Smooth muscle cell (in vitro differentiated cells): Measurements from ENCODE around the gene ROPN1. TPM values are rescaled to one million over a fixed set of nuclear protein-coding genes. Genes with fewer than 3 reads are reported as not detected.
"Not testable (repeated sequence)": the region's sequence is repeated elsewhere in the genome, so short reads cannot be mapped to it uniquely, and the experiment has no call there.

ENCODE experiments used
- DNase-seq: peaks from one replicate; lab custom pipeline; 2025; ENCODE audit not compliant: unreplicated experiment; lab: John Stamatoyannopoulos, UW
- H2AFZ ChIP-seq: fragments of 200-600 bp; sonication (generic); 2 replicates; pipeline ENCODE4 v1.6.0; 2016; ENCODE audit warnings: antibody characterized with exemption, low read depth, mild to moderate bottlenecking
- H3F3A ChIP-seq: fragments of 200-600 bp; sonication (generic); 2 replicates; pipeline ENCODE4 v1.6.0; 2017; ENCODE audit warnings: antibody characterized with exemption, low read depth
- H3K27ac ChIP-seq: fragments of 200-600 bp; sonication (generic); 2 replicates; pipeline ENCODE4 v1.5.1; 2016; ENCODE audit warnings: low read depth, mild to moderate bottlenecking
- H3K27me3 ChIP-seq: fragments of 200-600 bp; sonication (generic); 2 replicates; pipeline ENCODE4 v1.6.1; 2016; ENCODE audit warnings: low read depth, mild to moderate bottlenecking
- H3K36me3 ChIP-seq: fragments of 200-600 bp; sonication (generic); 2 replicates; pipeline ENCODE4 v1.5.1; 2016; ENCODE audit warnings: low read depth
- H3K4me1 ChIP-seq: fragments of 200-600 bp; sonication (generic); 2 replicates; pipeline ENCODE4 v1.5.1; 2016; ENCODE audit warnings: low read depth
- H3K4me2 ChIP-seq: fragments of 200-600 bp; sonication (generic); 2 replicates; pipeline ENCODE4 v1.6.0; 2016; ENCODE audit warnings: mild to moderate bottlenecking
- H3K4me3 ChIP-seq: fragments of 200-600 bp; sonication (generic); 2 replicates; pipeline ENCODE4 v1.5.1; 2016; ENCODE audit warnings: mild to moderate bottlenecking
- H3K79me2 ChIP-seq: fragments of 200-600 bp; sonication (generic); 2 replicates; pipeline ENCODE4 v1.6.0; 2016; ENCODE audit warnings: low read depth, mild to moderate bottlenecking
- H3K9ac ChIP-seq: fragments of 200-600 bp; sonication (generic); 2 replicates; pipeline ENCODE4 v1.6.0; 2016; ENCODE audit warnings: low read depth
- H3K9me3 ChIP-seq: fragments of 200-600 bp; sonication (generic); replicated peaks from 2 replicates; pipeline ENCODE4 v1.5.1; 2016; ENCODE audit warnings: low read depth
- H4K20me1 ChIP-seq: fragments of 200-600 bp; sonication (generic); 2 replicates; pipeline ENCODE4 v1.6.0; 2016; ENCODE audit warnings: low read depth
- WGBS: methylation state at CpG from one replicate; pipeline ENCODE4 v1.1.7; 2016; ENCODE audit warnings: low lambda C conversion rate; 5-methylcytosine and 5-hydroxymethylcytosine counted together
- polyA plus RNA-seq: library from polyadenylated mRNA; unstranded; fragments of >200 nt; fragmentation: Nextera tagmentation; extraction: Ambion mirVana; gene quantifications from 2 replicates; pipeline ENCODE4 v1.2.1, GENCODE V29; 2016
- total RNA-seq: library from RNA; depleted of rRNA; stranded (reverse); fragments of >200 nt; gene quantifications from 2 replicates; pipeline ENCODE4 v1.2.3, GENCODE V29; 2014
- TF ChIP-seq, protein P1 (sequence below): fragments of 200-600 bp; sonication (generic); IDR thresholded peaks from 2 replicates; pipeline ENCODE4 v1.5.1; 2017; ENCODE audit warnings: borderline replicate concordance, mild to moderate bottlenecking, antibody characterized with exemption; ENCODE audit not compliant: insufficient read depth, poor library complexity, severe bottlenecking

ROPN1 gene
- total RNA-seq (not detected in 2 replicates), polyA plus RNA-seq (not detected in 2 replicates)

DNA sequence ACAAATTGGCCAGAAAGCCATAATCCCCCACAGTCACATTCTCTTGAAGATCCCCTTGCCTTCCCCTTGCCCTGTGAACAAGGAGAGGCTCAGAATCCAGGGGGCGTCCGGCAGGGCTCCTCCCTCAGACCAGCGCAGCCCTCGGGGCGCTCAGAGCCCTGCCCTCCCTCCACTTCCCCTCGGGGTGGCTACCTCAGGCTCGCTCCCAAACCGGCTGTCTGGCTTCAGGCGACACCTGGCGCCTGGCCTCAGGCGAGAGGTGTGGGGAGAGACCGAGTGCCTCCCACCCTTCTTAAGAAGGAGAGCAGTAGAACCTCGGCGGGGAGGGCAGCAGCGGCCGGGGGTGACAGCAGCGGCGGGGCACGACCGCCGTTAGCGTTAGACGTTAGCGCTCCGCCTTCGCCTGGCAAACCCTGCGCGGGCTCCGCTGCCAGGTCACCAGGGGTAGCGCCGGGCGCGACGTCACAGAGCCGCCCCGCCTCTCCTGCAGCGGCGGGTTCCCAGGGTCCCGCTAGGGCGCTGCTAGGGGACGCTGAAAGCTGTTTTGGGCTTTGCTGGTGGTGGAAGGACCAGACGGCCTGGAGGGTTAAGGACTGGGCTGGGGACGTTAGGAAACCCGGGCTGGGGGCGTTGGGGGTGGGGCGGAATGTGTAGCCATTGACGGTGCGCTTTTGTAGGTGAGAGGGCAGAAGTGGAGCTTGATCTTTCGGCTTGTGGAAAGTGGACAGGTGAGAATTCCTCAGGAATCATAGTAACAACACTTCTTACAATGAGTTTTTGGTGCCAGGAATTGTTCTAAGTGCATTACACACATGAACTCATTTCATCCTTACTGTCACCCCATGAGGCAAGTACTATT, at the start of gene ROPN1:
ROPN1 (minus strand) TSS at position 395 of the 859 bp plus-strand sequence. CDS start 11,643 bp downstream, outside the sequence.
- not testable (repeated sequence) for H3K27ac ChIP-seq, DNase-seq, H4K20me1 ChIP-seq, H3K79me2 ChIP-seq, H3K36me3 ChIP-seq, H3K9ac ChIP-seq, H3K4me1 ChIP-seq, H2AFZ ChIP-seq, H3K9me3 ChIP-seq, H3F3A ChIP-seq
- Histone ChIP-seq H3K27me3 (peaks cover 68% of the 10 kb centered on the region), H3K4me2 (peak within 1 kb of the TSS; percentile 68), H3K4me3 (peak within 1 kb of the TSS; percentile 32)
- 4% methylated on average over 9 of the region's 49 CpGs for WGBS

DNA sequence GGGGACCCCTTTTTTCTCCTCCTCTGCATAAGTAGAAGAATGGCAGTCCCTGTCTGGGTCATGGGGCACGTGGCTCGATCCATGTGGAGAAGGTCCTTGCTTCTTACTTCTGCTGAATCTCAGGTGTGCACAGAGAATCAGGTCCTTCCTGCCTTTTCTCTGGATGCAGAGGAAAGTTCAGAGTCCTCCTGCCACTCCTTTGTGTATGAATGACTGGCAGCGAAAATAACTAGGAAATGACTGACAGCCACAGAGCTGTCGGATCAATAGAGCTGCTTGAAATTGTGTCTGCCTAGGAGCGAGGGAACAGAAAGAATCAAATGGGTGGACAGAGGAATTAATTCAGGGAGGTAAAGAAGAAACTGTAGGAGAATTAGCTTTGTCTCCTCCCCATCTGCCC, 49.6 kb upstream of the ROPN1 start:
- Histone ChIP-seq H3K27me3 (no peaks in the 10 kb centered on the region), H4K20me1 (peaks cover 96% of the 10 kb centered on the region), H3K27ac (no peak overlapping the region), H3K4me1 (peaks cover 4% of the 10 kb centered on the region), H3K79me2 (peaks cover 61% of the 10 kb centered on the region), H3F3A (no peaks in the 10 kb centered on the region), H3K4me2 (no peak overlapping the region), H3K9me3 (no peaks in the 10 kb centered on the region), H3K9ac (no peak overlapping the region), H3K4me3 (no peak overlapping the region), H2AFZ (no peak overlapping the region), H3K36me3 (no peaks in the 10 kb centered on the region)
- DNase-seq = no peak
- TF ChIP-seq, protein P1, sequence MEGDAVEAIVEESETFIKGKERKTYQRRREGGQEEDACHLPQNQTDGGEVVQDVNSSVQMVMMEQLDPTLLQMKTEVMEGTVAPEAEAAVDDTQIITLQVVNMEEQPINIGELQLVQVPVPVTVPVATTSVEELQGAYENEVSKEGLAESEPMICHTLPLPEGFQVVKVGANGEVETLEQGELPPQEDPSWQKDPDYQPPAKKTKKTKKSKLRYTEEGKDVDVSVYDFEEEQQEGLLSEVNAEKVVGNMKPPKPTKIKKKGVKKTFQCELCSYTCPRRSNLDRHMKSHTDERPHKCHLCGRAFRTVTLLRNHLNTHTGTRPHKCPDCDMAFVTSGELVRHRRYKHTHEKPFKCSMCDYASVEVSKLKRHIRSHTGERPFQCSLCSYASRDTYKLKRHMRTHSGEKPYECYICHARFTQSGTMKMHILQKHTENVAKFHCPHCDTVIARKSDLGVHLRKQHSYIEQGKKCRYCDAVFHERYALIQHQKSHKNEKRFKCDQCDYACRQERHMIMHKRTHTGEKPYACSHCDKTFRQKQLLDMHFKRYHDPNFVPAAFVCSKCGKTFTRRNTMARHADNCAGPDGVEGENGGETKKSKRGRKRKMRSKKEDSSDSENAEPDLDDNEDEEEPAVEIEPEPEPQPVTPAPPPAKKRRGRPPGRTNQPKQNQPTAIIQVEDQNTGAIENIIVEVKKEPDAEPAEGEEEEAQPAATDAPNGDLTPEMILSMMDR = no peak
- WGBS = 96% methylated on average over 5 of the region's 5 CpGs

DNA sequence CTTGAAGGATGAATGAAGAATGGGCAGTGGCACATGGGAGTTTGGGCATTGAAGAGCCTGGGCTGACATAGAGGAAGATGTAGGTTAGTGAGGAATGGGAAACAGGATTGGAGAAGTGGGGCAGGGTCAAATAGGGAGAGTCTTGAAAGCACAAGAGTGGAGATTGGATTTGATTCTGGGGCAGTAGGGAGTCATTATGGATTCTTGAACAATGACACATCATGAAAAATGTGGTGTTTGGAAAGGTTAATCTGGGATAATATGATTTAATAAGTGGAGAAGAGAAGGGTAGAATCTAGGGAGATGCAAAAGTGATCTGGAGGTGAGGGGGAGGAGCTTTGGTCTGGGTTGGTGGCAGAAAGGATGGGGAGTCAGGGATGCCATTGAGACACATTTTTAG, 45.4 kb upstream of the ROPN1 start:
- no peaks in the 10 kb centered on the region for H3F3A ChIP-seq
- H3K27ac ChIP-seq = no peak overlapping the region
- TF ChIP-seq, protein P1 = no peak
- no peak overlapping the region for H3K4me2 ChIP-seq
- no peak overlapping the region for H2AFZ ChIP-seq
- no peaks in the 10 kb centered on the region for H3K36me3 ChIP-seq
- no peaks in the 10 kb centered on the region for H3K27me3 ChIP-seq
- peaks cover 11% of the 10 kb centered on the region for H3K4me1 ChIP-seq
- H3K79me2 ChIP-seq = peaks cover 81% of the 10 kb centered on the region
- H3K9ac ChIP-seq = no peak overlapping the region
- H3K9me3 ChIP-seq = no peaks in the 10 kb centered on the region
- no peak overlapping the region for H3K4me3 ChIP-seq
- DNase-seq = no peak
- peaks cover 85% of the 10 kb centered on the region for H4K20me1 ChIP-seq

DNA sequence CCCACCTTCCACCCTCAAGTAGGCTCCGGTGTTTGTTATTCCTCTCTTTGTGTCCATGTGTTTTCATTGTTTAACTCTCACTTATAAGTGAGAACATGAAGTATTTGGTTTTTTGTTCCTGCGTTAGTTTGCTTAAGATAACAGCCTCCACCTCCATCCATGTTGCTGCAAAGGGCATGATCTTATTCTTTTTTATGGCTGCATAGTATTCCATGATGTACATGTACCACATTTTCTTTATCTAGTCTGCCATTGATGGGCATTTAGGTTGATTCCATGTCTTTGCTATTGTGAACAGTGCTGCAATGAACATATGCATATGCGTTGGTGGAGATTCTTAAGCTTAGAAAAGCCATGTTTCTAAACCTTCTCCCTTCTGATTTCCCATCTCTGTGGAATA, 44.3 kb upstream of the ROPN1 start:
- H3K36me3 ChIP-seq, H3K9ac ChIP-seq, H3K27ac ChIP-seq, H3K4me2 ChIP-seq, H3K9me3 ChIP-seq, H2AFZ ChIP-seq, H3K4me3 ChIP-seq, H3F3A ChIP-seq, H3K27me3 ChIP-seq, DNase-seq: not testable (repeated sequence)
- WGBS = 93% methylated on average over 3 of the region's 3 CpGs
- H3K4me1 ChIP-seq = peaks cover 18% of the 10 kb centered on the region
- peaks cover 74% of the 10 kb centered on the region for H3K79me2 ChIP-seq
- peaks cover 74% of the 10 kb centered on the region for H4K20me1 ChIP-seq
